ENCODE results near the gene EIF5A.

- TF ChIP-seq, protein P1, sequence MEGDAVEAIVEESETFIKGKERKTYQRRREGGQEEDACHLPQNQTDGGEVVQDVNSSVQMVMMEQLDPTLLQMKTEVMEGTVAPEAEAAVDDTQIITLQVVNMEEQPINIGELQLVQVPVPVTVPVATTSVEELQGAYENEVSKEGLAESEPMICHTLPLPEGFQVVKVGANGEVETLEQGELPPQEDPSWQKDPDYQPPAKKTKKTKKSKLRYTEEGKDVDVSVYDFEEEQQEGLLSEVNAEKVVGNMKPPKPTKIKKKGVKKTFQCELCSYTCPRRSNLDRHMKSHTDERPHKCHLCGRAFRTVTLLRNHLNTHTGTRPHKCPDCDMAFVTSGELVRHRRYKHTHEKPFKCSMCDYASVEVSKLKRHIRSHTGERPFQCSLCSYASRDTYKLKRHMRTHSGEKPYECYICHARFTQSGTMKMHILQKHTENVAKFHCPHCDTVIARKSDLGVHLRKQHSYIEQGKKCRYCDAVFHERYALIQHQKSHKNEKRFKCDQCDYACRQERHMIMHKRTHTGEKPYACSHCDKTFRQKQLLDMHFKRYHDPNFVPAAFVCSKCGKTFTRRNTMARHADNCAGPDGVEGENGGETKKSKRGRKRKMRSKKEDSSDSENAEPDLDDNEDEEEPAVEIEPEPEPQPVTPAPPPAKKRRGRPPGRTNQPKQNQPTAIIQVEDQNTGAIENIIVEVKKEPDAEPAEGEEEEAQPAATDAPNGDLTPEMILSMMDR (optimal IDR thresholded peaks at IDR 0.05 in 1 of 3, IDR thresholded peaks at IDR 0.05 in 1 of 3, conservative IDR thresholded peaks at IDR 0.05 in 1 of 3; ENCODE audit: extremely low read depth in 1 of 3, insufficient read depth in 2 of 3, low read length in 3 of 3), result no peak
- TF ChIP-seq EZH2 (IDR thresholded peaks at IDR 0.05; ENCODE audit: low read length), result no peak
Measured at GRCh38 chr17:7258731-7259554, 48.5 kb upstream of the EIF5A start.

All from keratinocyte (primary cell).